Measurements from ENCODE around the gene KCNJ11. TPM values are rescaled to one million over a fixed set of nuclear protein-coding genes. Genes with fewer than 3 reads are reported as not detected.

The KCNJ11 gene
- total and polyA plus RNA-seq, 10 donors = 0.13 to 3.8 (median 1.5) TPM; not detected in 1

- H3K36me3 ChIP-seq = peaks cover 0 to 16% (median 0%) of the 10 kb centered on the region in 6 donors
Observed at GRCh38 chr11:17382046-17382728, 6.3 kb downstream of the KCNJ11 start.

GRCh38 chr11:17381156-17381555 is 7.3 kb downstream of the KCNJ11 start:
- Histone ChIP-seq H3K27me3 (replicated peaks in 1 of 7) (peaks cover 0 to 14% (median 0%) of the 10 kb centered on the region in 7 donors), H3K4me3 (no peak overlapping the region), H3K36me3 (peaks cover 0 to 24% (median 0%) of the 10 kb centered on the region in 6 donors), H3K4me1 (peaks cover 0 to 7% (median 0%) of the 10 kb centered on the region in 6 donors), H3K9me3 (peaks cover 0 to 9% (median 7%) of the 10 kb centered on the region in 8 donors), H3K27ac (no peak overlapping the region)
- intact Hi-C loops (cut with DNase I; ENCODE audit: low total_unique reads) = no loop called here
- no peak for DNase-seq
- 71 to 83% (median 74%) methylated on average over 4 of the region's 4 CpGs for WGBS, 5 donors
- TF ChIP-seq CTCF (IDR thresholded peaks at IDR 0.05 in 8 of 11, conservative IDR thresholded peaks at IDR 0.05 in 3 of 11) (no peak), POLR2A (IDR thresholded peaks at IDR 0.05) (no peak), POLR2AphosphoS5 (IDR thresholded peaks at IDR 0.05) (no peak)

More at GRCh38 chr11:17382046-17382728, 6.3 kb downstream of the KCNJ11 start:
- H3K4me1 ChIP-seq = peaks cover 0 to 17% (median 0%) of the 10 kb centered on the region in 6 donors
- intact Hi-C loops (cut with DNase I; ENCODE audit: low total_unique reads) = no loop called here
- H3K9me3 ChIP-seq = peaks cover 0 to 9% (median 7%) of the 10 kb centered on the region in 8 donors
- TF ChIP-seq CTCF (IDR thresholded peaks at IDR 0.05 in 8 of 11, conservative IDR thresholded peaks at IDR 0.05 in 3 of 11) = no peak
- no peak for TF ChIP-seq POLR2AphosphoS5 (IDR thresholded peaks at IDR 0.05)
- TF ChIP-seq POLR2A (IDR thresholded peaks at IDR 0.05) = no peak
- peaks cover 0 to 18% (median 0%) of the 10 kb centered on the region in 7 donors for H3K27me3 ChIP-seq (replicated peaks in 1 of 7)
- 80 to 87% (median 81%) methylated on average over 6 to 8 of the region's 8 CpGs for WGBS, 5 donors
- H3K27ac ChIP-seq = no peak overlapping the region
- DNase-seq = no peak
- H3K4me3 ChIP-seq = no peak overlapping the region

- Histone ChIP-seq H3K27ac (no peak overlapping the region), H3K4me3 (no peak overlapping the region), H3K36me3 (peaks cover 0 to 31% (median 0%) of the 10 kb centered on the region in 6 donors), H3K9me3 (peaks cover 0 to 22% (median 7%) of the 10 kb centered on the region in 8 donors), H3K27me3 (replicated peaks in 1 of 7) (peaks cover 0 to 5% (median 0%) of the 10 kb centered on the region in 7 donors), H3K4me1 (peaks cover 0 to 7% (median 0%) of the 10 kb centered on the region in 6 donors)
- 84 to 91% (median 87%) methylated on average over 7 of the region's 7 CpGs for WGBS, 5 donors
- TF ChIP-seq POLR2AphosphoS5 (IDR thresholded peaks at IDR 0.05) (no peak), CTCF (IDR thresholded peaks at IDR 0.05 in 8 of 11, conservative IDR thresholded peaks at IDR 0.05 in 3 of 11) (no peak), POLR2A (IDR thresholded peaks at IDR 0.05) (no peak)
- intact Hi-C loops (cut with DNase I; ENCODE audit: low total_unique reads) = no loop called here
- DNase-seq = no peak
Observed at GRCh38 chr11:17379383-17380180, 8.9 kb downstream of the KCNJ11 start.

- Histone ChIP-seq H3K4me1 (peaks cover 0 to 2% (median 0%) of the 10 kb centered on the region in 6 donors), H3K4me3 (no peak overlapping the region), H3K36me3 (peaks cover 0 to 39% (median 0%) of the 10 kb centered on the region in 6 donors), H3K9me3 (peaks cover 0 to 31% (median 15%) of the 10 kb centered on the region in 8 donors), H3K27me3 (replicated peaks in 1 of 7) (no peaks in the 10 kb centered on the region), H3K27ac (no peak overlapping the region)
- no peak for TF ChIP-seq POLR2AphosphoS5 (IDR thresholded peaks at IDR 0.05)
- TF ChIP-seq CTCF (IDR thresholded peaks at IDR 0.05 in 8 of 11, conservative IDR thresholded peaks at IDR 0.05 in 3 of 11) = no peak
- no peak for TF ChIP-seq POLR2A (IDR thresholded peaks at IDR 0.05)
- no peak for DNase-seq
- WGBS, 5 donors = 64 to 89% (median 67%) methylated on average over 2 of the region's 2 CpGs
- intact Hi-C loops (cut with DNase I; ENCODE audit: low total_unique reads) = no loop called here
Observed at GRCh38 chr11:17378655-17379054, 9.8 kb downstream of the KCNJ11 start.
